Activated CD4-positive, alpha-beta T cell treated with anti-CD3 and anti-CD28 coated beads, Interleukin-2, amount 50 U/mL, for 16 hours (primary cell): Measurements from ENCODE around the gene NOL6.
"Not testable (repeated sequence)": the region's sequence is repeated elsewhere in the genome, so short reads cannot be mapped to it uniquely, and the experiment has no call there.

ENCODE experiments used
- DNase-seq: peaks from one replicate; pipeline ENCODE4 v3.0.0-alpha.2; 2020

The NOL6 gene

GRCh38 chr9:33431420-33431819 is 42.3 kb downstream of the NOL6 start:
- no peak for DNase-seq

GRCh38 chr9:33430942-33431341 is 42.8 kb downstream of the NOL6 start:
- no peak for DNase-seq

DNA sequence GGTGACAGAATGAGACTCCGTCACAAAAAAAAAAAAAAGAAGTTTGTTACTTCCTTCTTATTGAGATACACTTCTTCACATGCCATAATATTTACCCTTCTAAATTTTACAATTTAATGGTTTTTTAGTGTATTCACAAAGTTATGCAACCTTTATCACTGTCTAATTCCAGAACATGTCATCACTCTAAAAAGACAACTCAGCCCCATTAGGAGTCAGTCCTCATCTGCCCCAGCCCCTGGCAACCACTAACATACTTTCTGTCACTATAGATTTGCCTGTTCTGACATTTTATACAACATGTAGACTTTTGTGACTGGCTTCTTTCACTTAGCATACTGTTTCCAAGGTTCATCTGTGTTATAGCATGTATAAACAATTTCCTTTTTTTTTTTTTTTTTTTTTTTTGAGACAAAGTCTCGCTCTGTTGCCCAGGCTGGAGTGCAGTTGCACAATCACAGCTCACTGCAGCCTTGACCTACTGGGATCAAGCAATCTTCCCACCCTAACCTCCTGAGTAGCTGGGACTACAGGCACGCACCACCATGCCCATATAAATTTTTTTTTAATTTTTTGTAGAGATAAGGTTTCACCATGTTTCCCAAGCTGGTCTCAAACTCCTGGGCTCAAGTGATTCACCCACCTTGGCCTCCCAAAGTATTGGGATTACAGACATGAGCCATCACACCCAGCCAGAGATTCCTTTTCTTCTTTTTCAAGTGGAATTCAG is 44.3 kb downstream of the NOL6 start:
- DNase-seq, result no peak

DNA sequence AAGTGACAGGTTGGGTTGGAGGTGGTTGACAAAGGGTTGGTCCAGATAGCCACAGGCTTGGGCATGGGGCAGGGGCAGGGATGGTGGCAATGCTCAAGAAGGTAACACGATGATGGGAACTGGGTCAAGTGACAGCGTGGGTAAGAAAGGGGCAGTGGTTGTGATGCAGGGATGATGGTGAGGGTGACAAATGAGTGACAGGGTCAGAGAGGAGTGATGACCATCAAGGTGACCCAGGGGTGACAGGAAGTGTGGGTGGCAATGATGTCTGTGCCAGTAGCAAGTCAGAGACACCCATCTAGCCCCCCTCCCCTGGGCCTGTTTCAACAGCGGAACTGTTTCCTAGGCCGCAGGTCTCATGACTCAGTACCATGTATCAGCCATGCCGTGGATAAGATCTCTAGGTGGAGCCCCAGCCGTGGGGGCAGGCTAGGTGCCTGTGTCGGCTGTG is 46.9 kb downstream of the NOL6 start:
- no peak for DNase-seq

- no peak for DNase-seq
Measured at GRCh38 chr9:33425128-33425533, 48.6 kb downstream of the NOL6 start.

DNA sequence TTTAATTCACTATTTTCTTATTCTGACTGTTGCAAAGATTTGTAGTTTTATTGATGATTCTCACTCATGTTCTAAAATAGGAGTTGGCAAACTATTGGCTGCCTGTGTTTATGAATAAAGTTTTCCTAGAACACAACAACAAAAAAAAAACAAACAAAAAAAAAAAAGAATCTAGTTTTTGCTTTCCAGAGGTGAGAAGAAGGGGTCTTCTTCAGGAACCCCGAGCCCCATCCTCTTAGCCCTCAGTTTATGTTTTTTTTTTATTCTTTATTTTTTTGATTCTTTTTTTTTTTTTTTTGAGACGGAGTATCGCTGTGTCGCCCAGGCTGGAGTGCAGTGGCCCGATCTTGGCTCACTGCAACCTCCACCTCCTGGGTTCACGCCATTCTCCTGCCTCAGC is 49.2 kb downstream of the NOL6 start:
- not testable (repeated sequence) for DNase-seq

GRCh38 chr9:33424043-33424442 is 49.7 kb downstream of the NOL6 start:
- DNase-seq, result not testable (repeated sequence)

GRCh38 chr9:33419708-33420303 is 53.9 kb downstream of the NOL6 start:
- no peak for DNase-seq

DNA sequence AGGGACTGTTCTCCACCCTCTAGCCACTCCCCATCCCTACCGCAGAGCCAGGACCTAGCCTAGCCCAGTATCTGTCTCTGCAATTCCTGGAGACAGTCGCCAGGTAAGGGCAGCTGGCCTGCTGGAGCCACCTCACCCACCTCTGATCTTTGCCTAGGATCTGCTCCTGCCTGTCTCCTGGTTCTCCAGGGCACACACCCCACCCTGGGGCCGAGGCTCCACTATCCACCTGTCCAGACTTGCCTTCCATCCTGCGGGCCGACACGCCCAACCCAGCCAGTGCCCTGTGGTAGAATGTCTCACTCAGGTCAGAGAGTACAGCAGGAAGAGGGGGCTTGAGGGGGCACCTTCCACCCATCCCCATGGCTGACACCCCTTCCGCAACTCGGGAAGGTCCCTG is 55.6 kb downstream of the NOL6 start:
- DNase-seq, result no peak

- no peak for DNase-seq
Measured at GRCh38 chr9:33416996-33417395, 56.7 kb downstream of the NOL6 start.

- DNase-seq, result peak; percentile 92
Measured at GRCh38 chr9:33415501-33416038, 58.2 kb downstream of the NOL6 start.

DNA sequence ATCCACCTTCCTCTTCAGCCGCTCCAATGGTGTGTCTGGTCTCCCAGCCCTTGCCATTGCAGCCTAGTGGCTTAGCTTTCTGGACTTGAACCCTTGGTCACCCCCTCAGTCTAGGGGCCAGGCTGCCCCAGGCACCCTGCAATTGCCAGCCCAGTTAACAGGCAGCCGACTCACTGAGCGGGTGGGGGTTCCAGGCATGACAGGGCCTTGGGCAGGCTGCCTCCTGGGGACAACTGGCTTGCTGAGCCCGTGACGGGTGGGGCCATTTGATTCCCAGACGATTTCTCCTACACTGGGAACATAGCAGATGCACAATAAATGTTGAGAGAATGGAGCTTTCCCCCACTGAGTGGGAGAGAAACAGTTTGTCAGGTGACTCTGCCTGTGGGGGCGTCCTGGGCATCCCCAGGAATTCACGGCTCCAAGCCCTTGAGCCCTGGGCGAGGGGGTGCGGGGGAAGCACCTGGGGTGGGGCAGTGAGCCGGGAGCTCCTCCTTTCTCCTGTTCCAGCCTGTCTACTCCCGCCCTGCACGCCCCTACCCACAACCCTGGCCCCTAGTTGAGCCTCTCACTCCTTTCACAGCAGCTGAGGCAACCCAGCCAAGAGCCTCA is 58.7 kb downstream of the NOL6 start:
- no peak for DNase-seq

GRCh38 chr9:33414268-33414667 is 59.5 kb downstream of the NOL6 start:
- no peak for DNase-seq
